NT2/D1 (cell line): ENCODE measurements around the gene CHD5.

Source experiments
- SUZ12 ChIP-seq: IDR thresholded peaks from 2 replicates; pipeline ENCODE4 v1.6.1; 2011; ENCODE audit not compliant: insufficient read length, insufficient read depth; ENCODE audit errors: extremely low read depth
- YY1 ChIP-seq: IDR thresholded peaks from 2 replicates; pipeline ENCODE4 v1.6.1; 2011; ENCODE audit not compliant: insufficient read length, insufficient read depth
- ZNF274 ChIP-seq: IDR thresholded peaks from 2 replicates; pipeline ENCODE4 v1.6.1; 2011; ENCODE audit warnings: mild to moderate bottlenecking, low read depth, low read length

- TF ChIP-seq YY1 (no peak), ZNF274 (no peak), SUZ12 (no peak)
Measured at GRCh38 chr1:6128276-6129081, 51.6 kb downstream of the CHD5 start.
